ENCODE data around the gene MIOS.

- no peak for TF ChIP-seq EZH2phosphoT487 (IDR thresholded peaks at IDR 0.05; ENCODE audit: low read depth, severe bottlenecking, unreplicated experiment)
- no peak for TF ChIP-seq CTCF (IDR thresholded peaks at IDR 0.05; ENCODE audit: poor library complexity)
- TF ChIP-seq EZH2 (IDR thresholded peaks at IDR 0.05; ENCODE audit: borderline replicate concordance), result no peak
Measured at GRCh38 chr7:7630626-7631329, 64.1 kb downstream of the MIOS start.

Measured in hepatocyte (in vitro differentiated cells).